CD8-positive, alpha-beta memory T cell (primary cell): ENCODE results near the gene SERPINA1. TPM values are rescaled to one million over a fixed set of nuclear protein-coding genes. Genes with fewer than 3 reads are reported as not detected.
A peak's percentile ranks its signal among the peaks of the same experiment; 100 is the strongest.
"Not testable (repeated sequence)": the region's sequence is repeated elsewhere in the genome, so short reads cannot be mapped to it uniquely, and the experiment has no call there.

Experiments
- CTCF ChIA-PET: fragments of 350-600 bp; sonication (Branson Sonifier 250); formaldehyde crosslinking; loops from one replicate; lab custom pipeline; 2021; ENCODE audit warnings: antibody characterized with exemption; lab: Charles Lee
- POLR2A ChIA-PET: fragments of 350-600 bp; sonication (Branson Sonifier 250); formaldehyde crosslinking; loops from one replicate; lab custom pipeline; 2021; ENCODE audit warnings: antibody characterized with exemption; lab: Charles Lee
- DNase-seq, 5 donors: peaks; one replicate each; pipeline versions ENCODE4 v3.0.0 to v3.0.0-alpha.2; 2020 to 2022; ENCODE audit warnings: mixed read lengths in 1 of 5
- H3K27ac ChIP-seq: one replicate; pipeline ENCODE4 v1.7.0; 2013; ENCODE audit warnings: low read depth, mild to moderate bottlenecking, low read length, moderate library complexity
- H3K27me3 ChIP-seq: 2 replicates; pipeline ENCODE4 v1.7.0; 2013; ENCODE audit warnings: low read length, mild to moderate bottlenecking; ENCODE audit not compliant: insufficient read depth, poor library complexity, severe bottlenecking
- H3K36me3 ChIP-seq: 2 replicates; pipeline ENCODE4 v1.7.0; 2013; ENCODE audit warnings: mild to moderate bottlenecking, low read length, moderate library complexity; ENCODE audit not compliant: insufficient read depth
- H3K4me1 ChIP-seq: 2 replicates; pipeline ENCODE4 v1.7.0; 2013; ENCODE audit warnings: mild to moderate bottlenecking, low read length, moderate library complexity; ENCODE audit not compliant: insufficient read depth
- H3K4me3 ChIP-seq: 2 replicates; pipeline ENCODE4 v1.7.0; 2013; ENCODE audit warnings: mild to moderate bottlenecking, low read length
- H3K9me3 ChIP-seq: 2 replicates; pipeline ENCODE4 v1.7.0; 2013; ENCODE audit warnings: mild to moderate bottlenecking, low read length
- H3K27ac Mint-ChIP-seq, 8 donors: one replicate each; pipeline ENCODE4 v1.8.0; 2020 to 2021; ENCODE audit warnings: mixed read lengths in 8 of 8, mild to moderate bottlenecking in 6 of 8, inconsistent platforms in 3 of 8, moderate library complexity in 3 of 8
- H3K27me3 Mint-ChIP-seq, 2 donors: one replicate each; pipeline ENCODE4 v1.8.0; 2020 to 2021; ENCODE audit warnings: mixed read lengths in 2 of 2, mild to moderate bottlenecking in 1 of 2, moderate library complexity in 1 of 2
- H3K36me3 Mint-ChIP-seq, 3 donors: one replicate each; pipeline ENCODE4 v1.8.0; 2020 to 2021; ENCODE audit warnings: mixed read lengths in 3 of 3, inconsistent platforms in 1 of 3, mild to moderate bottlenecking in 1 of 3
- H3K4me1 Mint-ChIP-seq, 3 donors: one replicate each; pipeline ENCODE4 v1.8.0; 2020 to 2021; ENCODE audit warnings: mixed read lengths in 3 of 3, inconsistent platforms in 1 of 3, mild to moderate bottlenecking in 1 of 3
- H3K4me3 Mint-ChIP-seq, 7 donors: one replicate each; pipeline ENCODE4 v1.8.0; 2020 to 2021; ENCODE audit warnings: mixed read lengths in 7 of 7, mild to moderate bottlenecking in 6 of 7, moderate library complexity in 4 of 7, inconsistent platforms in 2 of 7
- H3K9me3 Mint-ChIP-seq, 5 donors: one replicate each; pipeline ENCODE4 v1.8.0; 2020 to 2022; ENCODE audit warnings: mixed read lengths in 5 of 5, mild to moderate bottlenecking in 3 of 5, moderate library complexity in 2 of 5, inconsistent platforms in 1 of 5
- polyA plus RNA-seq: library from polyadenylated mRNA; unstranded; fragments of 300-500 nt; fragmentation: Illumina TruSeq; gene quantifications from one replicate; pipeline ENCODE4 v1.2.3, GENCODE V29; 2021
- total RNA-seq, 2 experiments: library from RNA; stranded (reverse); gene quantifications; one replicate each; pipeline ENCODE4 v1.2.3, GENCODE V29; 2021

The SERPINA1 gene
- total RNA-seq, result under 1 TPM; 0.18 to 0.40 TPM
- polyA plus RNA-seq, result not detected

DNA sequence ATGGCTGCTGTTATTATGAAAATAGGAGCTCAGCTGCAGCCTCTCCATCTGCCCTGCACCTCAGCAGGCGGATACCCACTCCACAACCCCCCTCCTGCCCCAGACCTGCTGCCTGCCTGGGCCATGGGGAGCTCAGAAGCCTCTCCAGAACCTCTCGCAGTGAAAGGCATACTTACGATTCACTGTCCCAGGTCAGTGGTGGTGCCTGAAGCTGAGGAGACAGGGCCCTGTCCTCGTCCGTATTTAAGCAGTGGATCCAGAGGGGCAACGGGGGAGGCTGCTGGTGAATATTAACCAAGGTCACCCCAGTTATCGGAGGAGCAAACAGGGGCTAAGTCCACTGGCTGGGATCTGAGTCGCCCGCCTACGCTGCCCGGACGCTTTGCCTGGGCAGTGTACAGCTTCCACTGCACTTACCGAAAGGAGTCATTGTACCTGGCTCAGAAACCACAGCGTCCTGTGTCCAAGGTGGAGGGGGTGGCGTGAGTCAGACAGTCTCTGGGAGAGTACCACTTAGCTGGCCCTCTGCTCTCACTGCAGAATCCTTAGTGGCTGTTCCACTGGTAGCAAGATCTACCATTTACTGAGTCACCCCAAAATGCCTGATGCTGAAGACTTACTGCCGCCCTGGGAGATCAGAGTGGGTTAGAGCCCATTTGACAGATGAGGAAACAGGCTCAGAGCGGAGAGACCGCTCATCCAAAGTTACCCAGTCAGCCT is at the start of gene SERPINA1:
Gene SERPINA1 (minus strand): TSS at position 219 of the 720 bp plus-strand sequence. CDS start 5,365 bp downstream, outside the sequence.
- Histone ChIP-seq H3K9me3 (no peaks in the 10 kb centered on the region), H3K36me3 (no peaks in the 10 kb centered on the region), H3K27me3 (no peaks in the 10 kb centered on the region), H3K27ac (no peak within 1 kb of the TSS), H3K4me3 (no peak within 1 kb of the TSS), H3K4me1 (no peaks in the 10 kb centered on the region)
- Mint-ChIP-seq H3K9me3 (no peaks in the 10 kb centered on the region), H3K36me3 (no peaks in the 10 kb centered on the region), H3K27me3 (peaks cover 0 to 2% of the 10 kb centered on the region in 2 donors), H3K27ac (peak within 1 kb of the TSS in 1 of 8 donors; percentile 62), H3K4me1 (peaks cover 0 to 17% (median 3%) of the 10 kb centered on the region in 3 donors), H3K4me3 (no peak within 1 kb of the TSS)
- DNase-seq, result no peak
- ChIA-PET POLR2A (no interaction called here), CTCF (no interaction called here)

DNA sequence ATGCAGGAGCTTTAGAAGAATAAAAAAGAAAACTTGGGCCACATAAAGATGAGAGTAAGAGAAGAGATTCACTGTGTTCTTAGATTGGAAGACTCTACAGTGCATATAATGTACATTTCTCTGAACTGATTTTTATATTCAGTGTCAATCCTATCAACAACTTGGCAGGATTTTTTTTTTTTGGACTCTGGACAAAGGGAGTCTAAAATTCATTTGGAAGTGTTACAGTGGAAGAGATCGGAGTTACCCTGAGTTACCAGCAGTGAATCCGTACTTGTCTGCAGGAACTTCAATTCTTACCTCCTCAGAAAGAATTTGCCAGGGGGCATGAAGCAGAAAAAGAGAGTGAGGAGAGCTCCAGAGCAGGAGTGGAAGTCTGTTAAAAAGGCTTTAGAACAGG is 40.2 kb upstream of the SERPINA1 start:
- H3K4me3 ChIP-seq, result no peak overlapping the region
- ChIA-PET CTCF (no interaction called here), POLR2A (no interaction called here)
- no peaks in the 10 kb centered on the region for H3K9me3 ChIP-seq
- no peak overlapping the region for H3K27ac ChIP-seq
- Mint-ChIP-seq H3K36me3 (no peaks in the 10 kb centered on the region), H3K4me1 (no peaks in the 10 kb centered on the region), H3K9me3 (peaks cover 0 to 6% (median 4%) of the 10 kb centered on the region in 5 donors), H3K27ac (no peak overlapping the region), H3K4me3 (no peak overlapping the region), H3K27me3 (peaks cover 6 to 27% of the 10 kb centered on the region in 2 donors)
- H3K36me3 ChIP-seq, result no peaks in the 10 kb centered on the region
- H3K27me3 ChIP-seq, result peaks cover 4% of the 10 kb centered on the region
- no peaks in the 10 kb centered on the region for H3K4me1 ChIP-seq
- DNase-seq, result no peak

DNA sequence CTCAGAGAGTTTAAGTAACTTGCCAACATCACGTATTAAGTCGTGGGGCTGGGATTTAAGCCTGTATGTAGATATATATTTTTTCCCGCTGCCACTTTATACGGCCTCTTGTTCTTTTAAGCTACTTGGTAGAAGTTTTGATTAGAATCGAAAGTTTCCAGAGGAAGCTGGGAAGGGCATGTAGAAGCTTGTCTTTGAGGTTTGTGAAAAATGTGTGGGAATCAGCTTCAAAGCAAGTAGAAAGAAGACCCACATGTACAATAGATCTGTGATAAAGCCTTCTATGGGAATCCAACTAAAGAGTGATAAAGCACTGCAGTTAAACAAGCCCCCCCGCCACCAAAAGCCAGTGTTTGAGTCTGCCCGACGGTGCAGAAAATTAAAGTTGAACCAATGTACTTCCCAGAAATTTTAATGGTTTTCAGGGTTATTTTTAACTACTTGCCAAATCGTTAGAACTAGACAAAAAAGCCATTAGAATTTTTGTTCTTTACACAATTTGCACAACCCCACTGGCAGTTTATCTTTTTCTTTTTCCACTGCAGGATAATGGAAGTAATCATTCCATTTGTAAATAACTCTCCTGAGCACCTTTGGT is 38.7 kb upstream of the SERPINA1 start:
- peaks cover 4% of the 10 kb centered on the region for H3K27me3 ChIP-seq
- no peaks in the 10 kb centered on the region for H3K36me3 ChIP-seq
- Mint-ChIP-seq H3K4me1 (no peaks in the 10 kb centered on the region), H3K27me3 (peaks cover 8 to 32% of the 10 kb centered on the region in 2 donors), H3K27ac (no peak overlapping the region), H3K9me3 (peaks cover 0 to 6% (median 4%) of the 10 kb centered on the region in 5 donors), H3K36me3 (no peaks in the 10 kb centered on the region), H3K4me3 (no peak overlapping the region)
- no peaks in the 10 kb centered on the region for H3K4me1 ChIP-seq
- no peaks in the 10 kb centered on the region for H3K9me3 ChIP-seq
- no peak for DNase-seq
- H3K27ac ChIP-seq, result no peak overlapping the region
- ChIA-PET POLR2A (no interaction called here), CTCF (no interaction called here)
- no peak overlapping the region for H3K4me3 ChIP-seq

DNA sequence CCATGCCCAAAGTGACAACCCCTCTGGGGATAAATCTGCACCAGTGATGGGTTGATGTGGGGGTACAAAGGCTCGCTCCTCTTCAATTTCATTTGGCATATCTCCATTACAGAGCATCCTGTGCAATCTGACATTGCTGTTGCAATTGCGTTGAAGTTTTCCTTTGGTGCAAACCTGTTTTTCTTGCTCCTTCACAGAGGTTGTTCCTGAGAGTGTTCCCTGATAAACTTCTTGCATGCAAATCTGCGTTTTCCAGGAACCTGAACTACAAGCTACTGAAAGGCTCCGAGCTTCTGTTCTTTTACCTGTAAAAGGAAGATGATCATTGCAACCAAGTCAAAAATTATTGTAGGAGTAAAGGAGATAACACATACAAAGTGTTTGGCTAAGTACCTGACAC is 38.1 kb upstream of the SERPINA1 start:
- no peak overlapping the region for H3K27ac Mint-ChIP-seq
- CTCF ChIA-PET, result no interaction called here

DNA sequence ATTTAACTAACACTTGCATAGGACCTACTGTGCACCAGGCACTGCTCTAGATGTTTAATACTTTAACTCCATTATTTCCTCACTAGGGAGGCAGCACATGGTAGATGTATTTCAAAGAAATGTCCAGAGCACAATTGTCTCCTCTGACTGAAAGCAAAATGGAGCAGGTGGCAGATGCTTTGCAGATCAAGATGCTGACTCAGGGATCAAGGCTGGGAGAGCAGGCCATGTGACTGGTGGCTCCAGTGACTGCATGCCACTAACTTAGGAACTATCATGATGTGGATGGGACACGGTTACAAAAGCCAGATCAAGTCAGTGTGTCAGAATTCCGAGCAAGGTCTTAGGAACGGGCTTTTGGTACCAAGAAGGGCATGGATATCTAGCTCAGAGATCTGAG is 36.0 kb upstream of the SERPINA1 start:
- Histone ChIP-seq H3K4me1 (no peaks in the 10 kb centered on the region), H3K36me3 (no peaks in the 10 kb centered on the region), H3K4me3 (no peak overlapping the region), H3K9me3 (no peaks in the 10 kb centered on the region), H3K27ac (no peak overlapping the region), H3K27me3 (peaks cover 4% of the 10 kb centered on the region)
- ChIA-PET POLR2A (no interaction called here), CTCF (no interaction called here)
- Mint-ChIP-seq H3K27me3 (peaks cover 8 to 38% of the 10 kb centered on the region in 2 donors), H3K36me3 (no peaks in the 10 kb centered on the region), H3K9me3 (peaks cover 0 to 4% (median 3%) of the 10 kb centered on the region in 5 donors), H3K27ac (no peak overlapping the region), H3K4me1 (no peaks in the 10 kb centered on the region), H3K4me3 (no peak overlapping the region)
- no peak for DNase-seq

More for the DNA sequence above, 38.1 kb upstream of the SERPINA1 start:
- Mint-ChIP-seq H3K9me3 (peaks cover 0 to 4% (median 2%) of the 10 kb centered on the region in 5 donors), H3K36me3 (no peaks in the 10 kb centered on the region), H3K4me1 (no peaks in the 10 kb centered on the region), H3K27me3 (peaks cover 8 to 33% of the 10 kb centered on the region in 2 donors), H3K4me3 (no peak overlapping the region)
- Histone ChIP-seq H3K4me1 (no peaks in the 10 kb centered on the region), H3K27me3 (peaks cover 4% of the 10 kb centered on the region), H3K36me3 (no peaks in the 10 kb centered on the region), H3K9me3 (no peaks in the 10 kb centered on the region), H3K27ac (no peak overlapping the region), H3K4me3 (no peak overlapping the region)
- POLR2A ChIA-PET, result no interaction called here
- no peak for DNase-seq

DNA sequence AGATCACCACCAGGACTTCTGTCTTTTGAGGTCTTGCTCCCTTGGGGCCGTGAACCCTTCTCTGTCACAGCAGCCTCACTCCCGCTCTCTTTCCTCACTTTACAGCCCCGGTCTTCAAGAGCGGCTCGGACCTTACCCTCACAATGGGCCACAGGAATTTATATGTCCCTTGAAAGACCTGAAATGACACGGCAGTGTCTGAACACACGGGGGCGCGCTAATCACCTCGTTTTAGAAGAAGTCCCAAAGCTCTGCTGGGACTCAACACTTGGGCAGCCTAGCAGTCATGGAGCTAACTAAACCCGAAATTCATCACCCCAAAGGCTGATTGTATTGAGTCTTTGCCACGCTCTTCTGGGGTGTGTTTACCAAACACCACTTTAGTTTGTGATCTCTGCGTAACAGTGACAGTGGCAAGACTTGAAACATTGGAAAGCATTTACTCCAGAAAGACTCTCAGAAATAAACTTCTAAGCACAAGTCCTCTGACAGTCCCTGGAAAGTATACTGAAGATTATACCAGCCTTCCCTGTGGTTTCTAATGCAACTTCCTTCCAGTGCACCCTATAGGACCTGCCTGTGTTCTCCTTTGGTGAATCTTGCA is 35.2 kb upstream of the SERPINA1 start:
- H3K36me3 ChIP-seq, result no peaks in the 10 kb centered on the region
- H3K9me3 ChIP-seq, result no peaks in the 10 kb centered on the region
- Mint-ChIP-seq H3K36me3 (no peaks in the 10 kb centered on the region), H3K4me3 (no peak overlapping the region), H3K4me1 (no peaks in the 10 kb centered on the region), H3K27ac (no peak overlapping the region), H3K27me3 (peaks cover 8 to 38% of the 10 kb centered on the region in 2 donors), H3K9me3 (peaks cover 0 to 4% (median 3%) of the 10 kb centered on the region in 5 donors)
- no peaks in the 10 kb centered on the region for H3K4me1 ChIP-seq
- peaks cover 4% of the 10 kb centered on the region for H3K27me3 ChIP-seq
- H3K27ac ChIP-seq, result no peak overlapping the region
- CTCF ChIA-PET, result no interaction called here
- peak in 1 of 5 donors; percentile 3 for DNase-seq
- POLR2A ChIA-PET, result no interaction called here
- H3K4me3 ChIP-seq, result no peak overlapping the region

DNA sequence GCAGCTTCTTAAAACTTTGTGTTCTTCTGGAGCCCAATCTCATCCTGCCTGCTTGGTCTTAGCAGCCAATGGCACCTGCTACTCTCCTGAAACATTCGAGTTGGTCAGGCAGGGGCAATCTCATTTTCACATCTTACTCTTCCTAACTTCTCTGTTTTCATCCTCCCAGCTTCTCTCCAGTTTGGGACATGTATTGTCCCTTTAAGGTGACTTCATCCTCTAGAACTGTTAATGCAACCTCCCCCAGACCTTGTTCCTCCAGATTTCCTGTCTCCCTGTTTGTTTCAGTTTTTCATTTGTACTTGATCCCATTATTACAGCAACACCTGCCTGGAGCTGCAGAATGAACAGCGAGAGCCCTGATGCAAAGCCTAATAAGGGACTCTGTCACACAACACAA is 32.9 kb upstream of the SERPINA1 start:
- POLR2A ChIA-PET, result no interaction called here
- H3K27me3 Mint-ChIP-seq, result peaks cover 7 to 39% of the 10 kb centered on the region in 2 donors
- CTCF ChIA-PET, result no interaction called here
- Histone ChIP-seq H3K27ac (no peak overlapping the region), H3K36me3 (no peaks in the 10 kb centered on the region), H3K4me1 (no peaks in the 10 kb centered on the region), H3K4me3 (no peak overlapping the region), H3K27me3 (no peaks in the 10 kb centered on the region), H3K9me3 (no peaks in the 10 kb centered on the region)
- DNase-seq, result no peak
- H3K27ac Mint-ChIP-seq, result no peak overlapping the region
- H3K4me1 Mint-ChIP-seq, result no peaks in the 10 kb centered on the region
- H3K36me3 Mint-ChIP-seq, result no peaks in the 10 kb centered on the region
- no peak overlapping the region for H3K4me3 Mint-ChIP-seq
- H3K9me3 Mint-ChIP-seq, result peaks cover 0 to 13% (median 4%) of the 10 kb centered on the region in 5 donors

DNA sequence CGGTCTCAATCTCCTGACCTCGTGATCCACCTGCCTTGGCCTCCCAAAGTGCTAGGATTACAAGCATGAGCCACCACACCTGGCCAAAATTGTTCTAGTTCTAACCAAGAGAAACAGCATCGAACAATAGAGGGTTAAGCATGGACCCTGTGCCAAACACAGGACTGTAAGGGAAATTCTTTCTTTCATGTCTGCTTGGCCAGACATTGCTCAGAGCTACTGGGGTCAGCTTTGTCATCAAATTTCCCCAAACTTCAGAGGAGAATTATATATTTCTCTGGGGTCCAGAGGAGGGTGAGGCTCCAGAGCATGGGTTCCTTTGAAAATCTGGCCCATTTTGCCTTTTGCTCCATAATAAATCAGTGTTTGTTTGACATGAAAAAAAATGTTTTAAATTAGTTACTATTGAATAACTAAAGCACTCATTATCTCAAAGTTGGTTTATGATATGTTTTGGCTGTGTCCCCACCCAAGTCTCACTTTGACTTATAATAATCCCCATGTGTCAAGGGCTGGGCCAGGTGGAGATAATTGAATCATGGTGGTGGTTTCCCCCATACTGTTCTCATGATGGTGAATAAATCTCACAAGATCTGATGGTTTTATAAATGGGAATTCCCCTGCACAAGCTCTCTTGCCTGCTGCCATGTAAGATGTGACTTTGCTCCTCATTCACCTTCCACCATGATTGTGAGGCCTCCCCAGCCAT is 29.2 kb upstream of the SERPINA1 start:
- H3K4me3 ChIP-seq, DNase-seq, H3K4me1 ChIP-seq, CTCF ChIA-PET, POLR2A ChIA-PET, H3K9me3 ChIP-seq, H3K27ac ChIP-seq, H3K36me3 Mint-ChIP-seq, H3K4me1 Mint-ChIP-seq, H3K36me3 ChIP-seq, H3K27ac Mint-ChIP-seq, H3K4me3 Mint-ChIP-seq, H3K27me3 ChIP-seq: not testable (repeated sequence)
- Mint-ChIP-seq H3K9me3 (peaks cover 0 to 16% (median 4%) of the 10 kb centered on the region in 5 donors), H3K27me3 (peaks cover 6 to 34% of the 10 kb centered on the region in 2 donors)
